T-cell (primary cell): ENCODE data around the gene MALAT1. TPM values are rescaled to one million over a fixed set of nuclear protein-coding genes. Genes with fewer than 3 reads are reported as not detected.

Experiments
- ATAC-seq, 4 experiments: fragments of 200-7000 bp in 3 of 4; fragments of 150-1000 bp in 1 of 4; cut with Tn5 transposase; replicated peaks in 1 of 4; 1 replicate in 3 of 4; 2 replicates in 1 of 4; pipeline ENCODE4 v1.10.0; 2021; ENCODE audit warnings: moderate library complexity in 3 of 4, mild to moderate bottlenecking in 2 of 4, moderate number of reproducible peaks in 1 of 4
- CTCF ChIA-PET, 2 donors: fragments of 300-600 bp; sonication (Branson Sonifier 250); formaldehyde crosslinking; loops; one replicate each; lab custom pipeline; 2022; ENCODE audit warnings: antibody characterized with exemption in 2 of 2; lab: Charles Lee
- POLR2A ChIA-PET, 2 donors: fragments of 300-600 bp; sonication (Branson Sonifier 250); formaldehyde crosslinking; loops; one replicate each; lab custom pipeline; 2022; ENCODE audit warnings: antibody characterized with exemption in 2 of 2; lab: Charles Lee
- DNase-seq, 35 experiments: peaks; one replicate each; pipeline versions ENCODE4 v3.0.0 to v3.0.0-alpha.2; 2013 to 2023
- H3K27ac ChIP-seq: one replicate; pipeline ENCODE4 v1.5.1; 2013; ENCODE audit warnings: low read length
- H3K27me3 ChIP-seq, 2 experiments: replicated peaks in 1 of 2; 1 replicate in 1 of 2; 2 replicates in 1 of 2; pipeline versions ENCODE4 v1.6.1 to v1.7.0; 2013; ENCODE audit warnings: low read length in 1 of 2, mixed read lengths in 1 of 2; ENCODE audit not compliant: control insufficient read depth in 2 of 2, insufficient read depth in 2 of 2; ENCODE audit errors: extremely low read depth in 1 of 2
- H3K36me3 ChIP-seq, 2 donors: 1 replicate in 1 of 2; 2 replicates in 1 of 2; pipeline versions ENCODE4 v1.6.1 to v1.7.0; 2013; ENCODE audit warnings: low read length in 1 of 2; ENCODE audit not compliant: control insufficient read depth in 2 of 2, insufficient read depth in 1 of 2; ENCODE audit errors: extremely low read depth in 1 of 2
- H3K4me1 ChIP-seq, 2 experiments: 1 replicate in 1 of 2; 2 replicates in 1 of 2; pipeline versions ENCODE4 v1.6.1 to v1.7.0; 2013; ENCODE audit warnings: low read length in 2 of 2, mixed read lengths in 1 of 2; ENCODE audit not compliant: insufficient read depth in 2 of 2, control insufficient read depth in 1 of 2; ENCODE audit errors: extremely low read depth in 1 of 2
- H3K4me3 ChIP-seq, 2 donors: 1 replicate in 1 of 2; 2 replicates in 1 of 2; pipeline versions ENCODE4 v1.5.1 to v1.7.0; 2013; ENCODE audit warnings: mild to moderate bottlenecking in 2 of 2, low read length in 1 of 2, moderate library complexity in 1 of 2; ENCODE audit not compliant: control insufficient read depth in 1 of 2; ENCODE audit errors: extremely low read depth in 1 of 2
- H3K9me3 ChIP-seq: 2 replicates; pipeline ENCODE4 v1.7.0; 2013
- H3K27ac Mint-ChIP-seq, 2 donors: one replicate each; pipeline ENCODE4 v1.8.0; 2020 to 2021; ENCODE audit warnings: mild to moderate bottlenecking in 2 of 2, mixed read lengths in 2 of 2
- H3K27me3 Mint-ChIP-seq, 2 donors: one replicate each; pipeline ENCODE4 v1.8.0; 2021 to 2022; ENCODE audit warnings: mixed read lengths in 2 of 2
- H3K36me3 Mint-ChIP-seq: one replicate; pipeline ENCODE4 v1.8.0; 2021; ENCODE audit warnings: mixed read lengths
- H3K4me1 Mint-ChIP-seq, 3 donors: one replicate each; pipeline ENCODE4 v1.8.0; 2020 to 2022; ENCODE audit warnings: mixed read lengths in 3 of 3, mild to moderate bottlenecking in 1 of 3
- H3K4me3 Mint-ChIP-seq, 3 donors: one replicate each; pipeline ENCODE4 v1.8.0; 2020 to 2022; ENCODE audit warnings: mild to moderate bottlenecking in 3 of 3, mixed read lengths in 3 of 3, moderate library complexity in 3 of 3
- H3K9me3 Mint-ChIP-seq, 3 donors: one replicate each; pipeline ENCODE4 v1.8.0; 2020 to 2022; ENCODE audit warnings: mixed read lengths in 3 of 3
- WGBS: methylation state at CpG from one replicate; pipeline ENCODE4 v1.1.5; 2013; ENCODE audit warnings: missing lambda C conversion rate; ENCODE audit not compliant: insufficient coverage; 5-methylcytosine and 5-hydroxymethylcytosine counted together
- total RNA-seq, 35 experiments: library from RNA in 6 of 35; stranded (reverse) in 6 of 35; fragments of 120-200 nt in 1 of 35; gene quantifications; one replicate each; pipeline versions ENCODE4 v1.2.1 to v1.2.4 and lab custom pipeline; 2013 to 2026

Gene MALAT1
- total RNA-seq, 5 donors from 2014 or later (not counting 1 experiment from before 2014, with no cell fraction given), result 21,382 to 33,585 (median 22,045) TPM

DNA sequence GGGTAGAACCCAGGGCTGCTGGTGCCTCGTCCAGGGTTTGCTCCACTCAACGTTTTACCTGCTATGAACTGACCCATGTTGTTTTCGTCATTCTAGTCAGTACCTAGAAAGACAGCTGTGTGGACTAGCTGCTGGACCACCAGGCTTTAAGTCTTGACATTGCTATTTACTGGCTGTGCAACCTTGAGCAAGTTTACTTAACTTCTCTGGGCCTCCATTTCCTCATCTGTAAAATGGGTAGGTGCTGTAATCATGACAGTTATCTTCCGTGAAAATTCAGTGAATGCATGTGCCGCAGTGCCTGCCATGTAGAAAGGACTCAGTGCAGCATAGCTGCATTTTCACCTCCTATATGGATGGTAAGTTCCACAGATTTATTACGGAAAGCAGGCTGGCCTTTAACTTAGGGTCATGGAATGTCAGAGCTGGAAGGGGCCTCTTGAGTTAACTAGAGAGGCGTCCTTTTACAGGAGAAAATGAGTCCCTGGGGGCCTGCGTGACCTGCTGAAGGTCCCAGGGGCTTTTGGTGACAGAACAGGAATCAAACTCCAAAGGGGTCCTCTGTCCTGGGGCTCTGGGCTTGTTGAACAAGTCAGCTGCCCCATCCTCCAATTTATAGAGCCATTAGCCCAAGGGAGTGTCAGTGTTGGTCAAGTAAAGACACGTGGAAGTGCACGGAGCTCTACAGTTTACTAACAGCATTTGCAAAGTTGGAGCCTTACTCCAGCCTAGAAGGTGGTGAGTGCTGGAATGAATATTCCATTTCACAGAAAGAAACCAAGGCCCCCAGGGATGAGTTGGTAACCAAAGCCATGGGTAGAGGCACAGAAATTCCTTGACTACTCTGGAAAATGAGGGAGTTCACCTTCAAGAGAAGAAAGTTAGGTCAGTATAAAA is 12.0 kb upstream of the MALAT1 start:
- no peak overlapping the region for H3K27ac Mint-ChIP-seq
- Histone ChIP-seq H3K27ac (no peak overlapping the region), H3K9me3 (no peaks in the 10 kb centered on the region), H3K4me1 (peaks cover 3 to 25% of the 10 kb centered on the region in 2 experiments), H3K27me3 (peaks cover 0 to 18% of the 10 kb centered on the region in 2 experiments), H3K36me3 (no peaks in the 10 kb centered on the region), H3K4me3 (no peak overlapping the region)
- ATAC-seq (no peak), DNase-seq (no peak)
- POLR2A ChIA-PET, result interaction anchor here in 1 of 2 donors (1.3 kb wide), 1 partner anchor 12 kb away, joined by 11 read pairs; the partner anchor contains the start of gene MALAT1
- CTCF ChIA-PET, result no interaction called here
- H3K36me3 Mint-ChIP-seq, result no peaks in the 10 kb centered on the region
- WGBS, result 93% methylated on average over 8 of the region's 10 CpGs
- no peaks in the 10 kb centered on the region for H3K27me3 Mint-ChIP-seq
- H3K9me3 Mint-ChIP-seq, result no peaks in the 10 kb centered on the region
- H3K4me3 Mint-ChIP-seq, result peak overlapping the region in 1 of 3 donors; percentile 48
- H3K4me1 Mint-ChIP-seq, result peaks cover 14 to 33% (median 23%) of the 10 kb centered on the region in 3 donors

GRCh38 chr11:65487467-65488272 is 11.2 kb upstream of the MALAT1 start:
- H3K4me3 Mint-ChIP-seq, result peak overlapping the region in 1 of 3 donors; percentile 48
- ChIA-PET POLR2A (interaction anchor here in 1 of 2 donors (0.6 to 1.3 kb wide), 2 partner anchors 11 to 574 kb away, joined by 3 to 11 read pairs; partner anchors contain the start of gene MALAT1), CTCF (no interaction called here)
- no peak overlapping the region for H3K27ac ChIP-seq
- no peaks in the 10 kb centered on the region for H3K27me3 Mint-ChIP-seq
- H3K9me3 ChIP-seq, result no peaks in the 10 kb centered on the region
- peak in 3 of 4 experiments; percentile 20 to 74 (median 21) for ATAC-seq
- peaks cover 17 to 39% (median 29%) of the 10 kb centered on the region in 3 donors for H3K4me1 Mint-ChIP-seq
- H3K36me3 Mint-ChIP-seq, result no peaks in the 10 kb centered on the region
- peaks cover 0 to 18% of the 10 kb centered on the region in 2 experiments for H3K27me3 ChIP-seq
- no peak overlapping the region for H3K4me3 ChIP-seq
- 60% methylated on average over 15 of the region's 17 CpGs for WGBS
- peak in 2 of 35 experiments; percentile 17 to 33 for DNase-seq
- no peaks in the 10 kb centered on the region for H3K36me3 ChIP-seq
- H3K9me3 Mint-ChIP-seq, result no peaks in the 10 kb centered on the region
- peaks cover 3 to 25% of the 10 kb centered on the region in 2 experiments for H3K4me1 ChIP-seq
- H3K27ac Mint-ChIP-seq, result no peak overlapping the region

DNA sequence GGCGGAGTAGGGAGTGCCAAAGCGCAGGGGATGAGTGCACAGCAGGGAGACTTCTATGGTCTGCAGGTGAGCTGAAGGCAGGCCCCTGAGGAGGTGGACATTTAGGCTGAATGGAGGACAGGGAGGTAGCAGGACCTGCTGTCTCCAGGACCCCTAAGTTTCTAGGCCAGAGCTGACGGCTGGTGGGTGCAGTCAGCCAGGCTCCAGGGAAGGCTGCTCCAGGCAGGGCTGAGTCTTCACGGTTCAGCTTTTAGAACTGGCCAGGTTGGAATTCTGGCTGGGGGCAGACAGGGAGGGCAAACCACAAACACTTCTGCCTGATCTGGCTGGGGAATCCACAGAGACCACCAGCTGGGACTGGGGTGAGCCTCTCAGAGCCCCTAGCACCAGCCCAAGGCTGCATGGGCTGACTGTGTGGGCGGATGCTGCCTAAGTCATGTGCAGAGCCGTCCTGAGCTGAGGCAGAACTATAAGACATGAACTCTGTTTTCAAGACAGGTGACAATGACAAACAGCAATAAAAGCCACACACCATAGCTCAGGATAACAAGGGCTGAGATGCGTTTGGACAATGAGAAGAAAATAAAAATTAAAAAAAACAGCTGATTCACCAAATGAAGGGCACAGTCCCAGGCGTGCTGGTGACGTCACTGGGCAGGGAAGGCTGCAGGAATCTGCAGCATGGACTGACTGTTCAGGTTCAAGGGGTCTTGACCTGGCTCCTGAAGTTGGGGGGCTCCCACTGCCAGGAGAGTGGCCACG is 10.4 kb upstream of the MALAT1 start:
- ChIA-PET CTCF (no interaction called here), POLR2A (interaction anchor here (0.6 to 1.0 kb wide), 3 partner anchors 11 to 573 kb away, joined by 3 to 4 read pairs (median 4); partner anchors contain the start of gene MALAT1 (in 1 of the 2))
- H3K36me3 ChIP-seq, result no peaks in the 10 kb centered on the region
- WGBS, result 83% methylated on average over 8 of the region's 10 CpGs
- Mint-ChIP-seq H3K27ac (no peak overlapping the region), H3K36me3 (no peaks in the 10 kb centered on the region), H3K27me3 (no peaks in the 10 kb centered on the region), H3K4me3 (peak overlapping the region in 1 of 3 donors; percentile 48), H3K4me1 (peaks cover 17 to 39% (median 33%) of the 10 kb centered on the region in 3 donors), H3K9me3 (no peaks in the 10 kb centered on the region)
- H3K4me1 ChIP-seq, result peaks cover 3 to 25% of the 10 kb centered on the region in 2 experiments
- peaks cover 0 to 18% of the 10 kb centered on the region in 2 experiments for H3K27me3 ChIP-seq
- no peak overlapping the region for H3K27ac ChIP-seq
- DNase-seq (no peak), ATAC-seq (peak; percentile 49 to 60 (median 58))
- no peak overlapping the region for H3K4me3 ChIP-seq
- no peaks in the 10 kb centered on the region for H3K9me3 ChIP-seq

DNA sequence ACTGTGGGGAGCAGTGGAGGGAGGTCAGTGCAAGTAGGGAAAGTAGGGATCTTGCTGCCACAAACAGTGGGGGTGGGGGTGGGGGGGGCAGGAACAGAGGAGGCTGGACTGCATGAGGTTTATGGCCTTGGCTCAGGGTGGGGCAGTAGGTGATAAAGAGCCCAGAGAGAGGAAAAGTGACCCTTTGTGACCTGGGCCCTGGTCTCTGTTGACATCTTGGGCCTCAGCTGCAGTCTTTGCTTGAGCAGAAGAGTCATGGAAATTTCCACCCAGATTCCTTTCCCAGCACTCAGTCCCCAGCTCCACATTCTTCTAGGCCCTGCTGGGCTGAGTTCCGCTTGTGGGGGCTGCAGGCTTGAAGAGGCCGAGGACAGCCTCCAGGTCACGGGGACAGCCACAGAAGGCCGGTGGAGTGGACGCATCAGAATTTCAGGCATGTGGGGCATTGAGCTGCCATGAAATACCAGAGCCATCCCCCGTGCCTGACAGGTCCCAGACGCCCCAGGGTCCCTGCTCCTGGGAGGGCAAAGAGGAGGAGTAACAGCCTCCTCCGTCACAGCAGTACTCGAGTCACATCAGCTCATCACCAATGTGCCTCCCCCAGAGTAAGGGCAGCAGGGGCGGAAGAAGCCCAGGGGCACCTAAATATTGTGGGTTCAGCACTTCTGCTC is 9.7 kb upstream of the MALAT1 start:
- no peak overlapping the region for H3K27ac Mint-ChIP-seq
- ChIA-PET POLR2A (interaction anchor here in 1 of 2 donors (1.0 kb wide), 1 partner anchor 10 kb away, joined by 4 read pairs; the partner anchor contains the start of gene MALAT1), CTCF (no interaction called here)
- no peaks in the 10 kb centered on the region for H3K36me3 ChIP-seq
- ATAC-seq (no peak), DNase-seq (no peak)
- H3K27me3 ChIP-seq, result peaks cover 0 to 18% of the 10 kb centered on the region in 2 experiments
- no peaks in the 10 kb centered on the region for H3K27me3 Mint-ChIP-seq
- H3K4me3 ChIP-seq, result no peak overlapping the region
- peaks cover 4 to 27% of the 10 kb centered on the region in 2 experiments for H3K4me1 ChIP-seq
- peaks cover 17 to 39% (median 33%) of the 10 kb centered on the region in 3 donors for H3K4me1 Mint-ChIP-seq
- H3K4me3 Mint-ChIP-seq, result no peak overlapping the region
- H3K36me3 Mint-ChIP-seq, result no peaks in the 10 kb centered on the region
- no peaks in the 10 kb centered on the region for H3K9me3 ChIP-seq
- no peak overlapping the region for H3K27ac ChIP-seq
- H3K9me3 Mint-ChIP-seq, result no peaks in the 10 kb centered on the region
- WGBS, result 94% methylated on average over 7 of the region's 10 CpGs

DNA sequence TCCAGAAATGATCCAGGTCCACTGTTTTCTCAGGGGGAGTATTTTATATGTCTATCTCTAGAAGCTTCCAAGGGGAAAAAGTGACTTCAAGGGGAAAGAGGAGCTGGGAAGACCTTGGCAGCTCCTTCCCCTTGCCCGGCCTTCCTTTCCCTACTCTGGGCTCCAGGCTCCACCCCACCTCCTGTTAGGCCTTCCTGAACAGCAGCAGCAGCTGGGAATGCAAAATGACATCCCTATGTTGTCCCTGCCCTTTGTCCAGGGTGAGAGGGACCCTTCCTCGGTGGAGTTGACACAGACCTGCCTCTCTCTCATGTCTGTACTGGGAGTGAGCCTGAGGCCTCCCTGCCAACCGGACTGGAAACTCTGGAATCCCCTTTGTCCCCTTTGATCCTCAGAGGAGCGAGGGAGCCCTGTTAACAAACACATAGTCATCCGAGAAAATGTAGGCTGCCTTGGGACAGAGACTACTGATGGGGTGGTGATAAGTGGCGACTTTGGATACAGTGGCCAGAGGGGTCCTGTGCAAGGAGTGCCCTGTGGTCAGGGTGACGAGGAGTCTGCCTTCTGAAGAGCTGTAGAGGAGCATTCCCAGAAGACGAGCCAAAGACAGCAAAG is 9.0 kb upstream of the MALAT1 start:
- Mint-ChIP-seq H3K27ac (no peak overlapping the region), H3K4me1 (peaks cover 20 to 39% (median 37%) of the 10 kb centered on the region in 3 donors), H3K27me3 (no peaks in the 10 kb centered on the region), H3K4me3 (no peak overlapping the region), H3K36me3 (no peaks in the 10 kb centered on the region), H3K9me3 (no peaks in the 10 kb centered on the region)
- H3K27ac ChIP-seq, result no peak overlapping the region
- WGBS, result 94% methylated on average over 5 of the region's 8 CpGs
- no peaks in the 10 kb centered on the region for H3K36me3 ChIP-seq
- ChIA-PET CTCF (no interaction called here), POLR2A (interaction anchor here (0.6 to 0.9 kb wide), 3 partner anchors 10 to 25 kb away, joined by 3 read pairs; no protein-coding TSS in a partner anchor)
- H3K27me3 ChIP-seq, result peaks cover 0 to 18% of the 10 kb centered on the region in 2 experiments
- no peak overlapping the region for H3K4me3 ChIP-seq
- DNase-seq (no peak), ATAC-seq (no peak)
- H3K4me1 ChIP-seq, result peaks cover 4 to 27% of the 10 kb centered on the region in 2 experiments
- H3K9me3 ChIP-seq, result no peaks in the 10 kb centered on the region
